Activated CD4-positive, alpha-beta T cell treated with anti-CD3 and anti-CD28 coated beads for 36 hours (primary cell): ENCODE results near the gene NACC1. TPM values are rescaled to one million over a fixed set of nuclear protein-coding genes. Genes with fewer than 3 reads are reported as not detected.
A peak's percentile ranks its signal among the peaks of the same experiment; 100 is the strongest.

Experiments used
- ATAC-seq: fragments of 200-7000 bp; cut with Tn5 transposase; one replicate; pipeline ENCODE4 v1.10.0; 2021; ENCODE audit warnings: mild to moderate bottlenecking, moderate library complexity
- CTCF ChIA-PET: fragments of 350-600 bp; sonication (Branson Sonifier 250); formaldehyde crosslinking; loops from one replicate; lab custom pipeline; 2021; ENCODE audit warnings: antibody characterized with exemption; lab: Charles Lee
- POLR2A ChIA-PET: fragments of 350-600 bp; sonication (Branson Sonifier 250); formaldehyde crosslinking; loops from one replicate; lab custom pipeline; 2021; ENCODE audit warnings: antibody characterized with exemption, inconsistent platforms; lab: Charles Lee
- DNase-seq: peaks from one replicate; pipeline ENCODE4 v3.0.0-alpha.2; 2020
- H3K27ac Mint-ChIP-seq: one replicate; pipeline ENCODE4 v1.8.0; 2021; ENCODE audit warnings: mixed read lengths
- H3K27me3 Mint-ChIP-seq: one replicate; pipeline ENCODE4 v1.8.0; 2021; ENCODE audit warnings: mixed read lengths
- H3K36me3 Mint-ChIP-seq: one replicate; pipeline ENCODE4 v1.8.0; 2021; ENCODE audit warnings: low read depth, mixed read lengths
- H3K4me1 Mint-ChIP-seq: one replicate; pipeline ENCODE4 v1.8.0; 2021; ENCODE audit warnings: mixed read lengths
- H3K4me3 Mint-ChIP-seq: one replicate; pipeline ENCODE4 v1.8.0; 2021; ENCODE audit warnings: mild to moderate bottlenecking, moderate library complexity, mixed read lengths
- H3K9me3 Mint-ChIP-seq: one replicate; pipeline ENCODE4 v1.8.0; 2021; ENCODE audit warnings: low read depth, mixed read lengths
- intact Hi-C, 2 experiments: fragments of 100-400 bp; cut with DNase I in 1 of 2; cut with micrococcal nuclease in 1 of 2; formaldehyde crosslinking; loops; one replicate each; pipeline versions ENCODE4 v1.14.2 to v1.15.1; 2022 to 2024; cut with DNase I, micrococcal nuclease
- total RNA-seq, 2 experiments: library from RNA; stranded (reverse); gene quantifications; one replicate each; pipeline ENCODE4 v1.2.3, GENCODE V29; 2021

Gene NACC1
- total RNA-seq, 2 experiments from 2014 or later: 77.5 to 84.5 TPM

DNA sequence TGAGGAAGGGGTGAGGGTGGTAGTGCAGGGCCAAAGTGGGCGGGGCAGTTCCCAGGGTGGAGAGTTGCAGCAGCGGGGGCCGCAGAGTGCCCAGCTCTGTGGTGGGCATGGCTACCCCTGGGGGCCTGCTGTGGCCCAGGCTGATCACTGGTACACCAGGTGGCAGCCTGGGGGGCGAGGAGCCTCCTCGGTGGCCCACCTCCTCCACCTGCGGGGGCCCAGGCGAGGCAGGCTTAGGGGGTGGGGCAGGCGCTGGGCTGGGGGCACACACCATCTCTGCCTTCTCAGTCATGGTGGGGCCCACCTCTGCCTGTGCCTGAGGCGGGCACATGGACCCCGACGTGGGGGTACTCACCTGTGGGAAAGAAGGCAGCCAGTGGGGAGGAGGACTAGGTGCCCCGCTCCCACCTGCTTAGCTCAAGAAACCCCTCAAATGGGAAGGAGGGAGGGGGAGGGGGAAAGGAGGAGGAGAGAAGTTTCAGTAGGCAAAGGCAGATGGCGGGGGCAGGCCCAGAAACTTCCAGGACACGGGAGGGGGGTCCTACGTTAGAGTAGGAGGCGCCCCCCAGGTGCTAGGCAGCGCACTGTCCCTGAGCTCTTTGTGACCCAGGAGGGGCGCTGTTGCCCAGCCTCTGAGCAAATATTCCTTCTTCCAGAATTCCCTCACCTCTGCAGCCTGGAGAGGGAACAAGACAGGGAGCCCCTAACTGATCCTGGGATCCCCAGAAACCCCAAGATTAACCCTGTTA is 17.0 kb upstream of the NACC1 start:
- H3K36me3 Mint-ChIP-seq: peaks cover 7% of the 10 kb centered on the region
- H3K4me3 Mint-ChIP-seq: peak overlapping the region; percentile 62
- peaks cover 52% of the 10 kb centered on the region for H3K4me1 Mint-ChIP-seq
- CTCF ChIA-PET: interaction anchor here (0.5 to 2.4 kb wide), 5 partner anchors 10 to 136 kb away, joined by 3 to 10 read pairs (median 4); no protein-coding TSS in a partner anchor
- peaks cover 24% of the 10 kb centered on the region for H3K27me3 Mint-ChIP-seq
- POLR2A ChIA-PET: interaction anchor here (0.6 to 0.9 kb wide), 3 partner anchors 63 to 782 kb away, joined by 3 to 5 read pairs (median 3); partner anchors contain the start of gene TRIR
- H3K9me3 Mint-ChIP-seq: no peaks in the 10 kb centered on the region
- peak overlapping the region; percentile 37 for H3K27ac Mint-ChIP-seq
- intact Hi-C loops: loop anchor here (1.0 to 5.0 kb wide), 3 partner anchors 16 to 161 kb away; partner anchors contain the start of gene TRMT1 (in 1 of the 2)
- no peak for DNase-seq
- ATAC-seq: no peak

GRCh38 chr19:13101590-13102415 is 16.3 kb upstream of the NACC1 start:
- DNase-seq: no peak
- Mint-ChIP-seq H3K36me3 (peaks cover 7% of the 10 kb centered on the region), H3K27ac (peak overlapping the region; percentile 37), H3K27me3 (peaks cover 17% of the 10 kb centered on the region), H3K4me1 (peaks cover 51% of the 10 kb centered on the region), H3K9me3 (no peaks in the 10 kb centered on the region), H3K4me3 (peak overlapping the region; percentile 62)
- CTCF ChIA-PET: interaction anchor here (0.6 to 2.4 kb wide), 3 partner anchors 9 to 136 kb away, joined by 3 to 10 read pairs (median 3); no protein-coding TSS in a partner anchor
- ATAC-seq: no peak
- POLR2A ChIA-PET: interaction anchor here (0.6 kb wide), 1 partner anchor 367 kb away, joined by 3 read pairs; the partner anchor contains the start of gene TRIR
- intact Hi-C loops: loop anchor here (2.0 to 5.0 kb wide), 2 partner anchors 15 to 160 kb away; partner anchors contain the start of gene TRMT1 (in 1 of the 2)

- POLR2A ChIA-PET: no interaction called here
- no peaks in the 10 kb centered on the region for H3K9me3 Mint-ChIP-seq
- CTCF ChIA-PET: interaction anchor here (0.6 kb wide), 1 partner anchor 72 kb away, joined by 3 read pairs; no protein-coding TSS in a partner anchor
These were observed 15.7 kb upstream of the NACC1 start for GRCh38 chr19:13102416-13102665.

GRCh38 chr19:13102666-13103580 is 15.1 kb upstream of the NACC1 start, which contains the start of gene LYL1:
LYL1 (minus strand) TSS chr19:13102858; CDS start chr19:13101171, 1,687 bp downstream.
- intact Hi-C loops: loop anchor here in 1 of 2 experiments (5.0 kb wide), 1 partner anchor 159 kb away; no protein-coding TSS in a partner anchor
- peaks cover 43% of the 10 kb centered on the region for H3K4me1 Mint-ChIP-seq
- H3K36me3 Mint-ChIP-seq: peaks cover 11% of the 10 kb centered on the region
- ChIA-PET CTCF (interaction anchor here (1.0 to 3.1 kb wide), 3 partner anchors 12 to 137 kb away, joined by 3 to 20 read pairs (median 18); no protein-coding TSS in a partner anchor), POLR2A (no interaction called here)
- H3K4me3 Mint-ChIP-seq: peak within 1 kb of the TSS; percentile 62
- peak within 1 kb of the TSS; percentile 37 for H3K27ac Mint-ChIP-seq
- peak; percentile 54 for DNase-seq
- peaks cover 9% of the 10 kb centered on the region for H3K27me3 Mint-ChIP-seq
- ATAC-seq: no peak
- no peaks in the 10 kb centered on the region for H3K9me3 Mint-ChIP-seq

More at GRCh38 chr19:13102416-13102665, 15.7 kb upstream of the NACC1 start:
- Mint-ChIP-seq H3K27me3 (peaks cover 13% of the 10 kb centered on the region), H3K4me1 (peaks cover 47% of the 10 kb centered on the region), H3K36me3 (peaks cover 8% of the 10 kb centered on the region), H3K4me3 (peak overlapping the region; percentile 62), H3K27ac (no peak overlapping the region)
- no peak for DNase-seq
- intact Hi-C loops: loop anchor here in 1 of 2 experiments (5.0 kb wide), 1 partner anchor 160 kb away; no protein-coding TSS in a partner anchor
- ATAC-seq: no peak

- Mint-ChIP-seq H3K27me3 (peaks cover 2% of the 10 kb centered on the region), H3K27ac (no peak overlapping the region), H3K4me1 (peaks cover 37% of the 10 kb centered on the region), H3K4me3 (peak overlapping the region; percentile 78), H3K36me3 (peaks cover 11% of the 10 kb centered on the region), H3K9me3 (no peaks in the 10 kb centered on the region)
- no peak for ATAC-seq
- POLR2A ChIA-PET: no interaction called here
- intact Hi-C loops: loop anchor here (1.0 to 5.0 kb wide), 5 partner anchors 13 to 159 kb away; partner anchors contain the start of genes IER2 (in 2 of the 2), STX10 (in 2 of the 2) and TRMT1 (in 1 of the 2)
- CTCF ChIA-PET: interaction anchor here (0.7 to 3.7 kb wide), 16 partner anchors 9 to 159 kb away, joined by 3 to 27 read pairs (median 5); partner anchors contain the start of gene NACC1
- DNase-seq: no peak
These were observed 14.3 kb upstream of the NACC1 start for GRCh38 chr19:13103581-13104359.

DNA sequence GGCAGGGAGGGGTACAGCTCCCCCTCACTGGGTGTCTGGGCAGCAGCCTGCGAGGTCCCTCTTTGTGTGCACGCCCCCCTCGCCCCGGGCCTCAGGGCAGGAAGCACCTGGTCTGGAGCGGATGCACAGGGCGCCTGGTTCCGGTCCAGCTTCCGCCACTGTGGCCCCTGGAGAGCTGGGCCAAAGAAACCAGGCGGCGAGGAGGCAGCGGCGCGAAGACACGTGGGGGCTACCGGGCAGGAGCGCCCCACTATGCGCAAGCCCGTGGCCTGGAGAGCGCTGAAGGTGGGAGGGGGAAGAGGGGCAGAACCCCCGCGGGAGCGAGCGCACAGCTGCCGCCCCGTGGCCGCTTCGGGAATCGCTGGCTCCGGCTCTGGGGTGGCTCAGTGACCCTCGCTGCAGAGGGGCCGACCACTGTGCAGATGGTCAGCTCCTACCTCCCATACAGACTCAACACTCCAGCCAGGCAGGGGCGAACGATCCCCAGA is 13.7 kb upstream of the NACC1 start:
- H3K4me1 Mint-ChIP-seq: peaks cover 34% of the 10 kb centered on the region
- H3K27me3 Mint-ChIP-seq: no peaks in the 10 kb centered on the region
- intact Hi-C loops: loop anchor here (1.0 to 5.0 kb wide), 5 partner anchors 12 to 158 kb away; partner anchors contain the start of genes IER2 (in 2 of the 2), STX10 (in 2 of the 2) and TRMT1 (in 1 of the 2)
- ChIA-PET CTCF (interaction anchor here (0.6 to 3.7 kb wide), 20 partner anchors 9 to 158 kb away, joined by 3 to 27 read pairs (median 5); partner anchors contain the start of gene NACC1), POLR2A (no interaction called here)
- peaks cover 14% of the 10 kb centered on the region for H3K36me3 Mint-ChIP-seq
- H3K4me3 Mint-ChIP-seq: peak overlapping the region; percentile 78
- H3K9me3 Mint-ChIP-seq: no peaks in the 10 kb centered on the region
- peak; percentile 84 for DNase-seq
- ATAC-seq: peak; percentile 48
- H3K27ac Mint-ChIP-seq: peak overlapping the region; percentile 90

GRCh38 chr19:13104848-13105711 is 13.0 kb upstream of the NACC1 start:
- Mint-ChIP-seq H3K36me3 (peaks cover 15% of the 10 kb centered on the region), H3K4me3 (peak overlapping the region; percentile 78), H3K27ac (peak overlapping the region; percentile 90), H3K27me3 (no peaks in the 10 kb centered on the region), H3K4me1 (peaks cover 27% of the 10 kb centered on the region), H3K9me3 (no peaks in the 10 kb centered on the region)
- POLR2A ChIA-PET: no interaction called here
- peak; percentile 23 for ATAC-seq
- CTCF ChIA-PET: interaction anchor here (0.6 to 3.7 kb wide), 20 partner anchors 10 to 158 kb away, joined by 3 to 27 read pairs (median 5); partner anchors contain the start of gene NACC1
- intact Hi-C loops: loop anchor here (1.0 to 5.0 kb wide), 5 partner anchors 11 to 157 kb away; partner anchors contain the start of genes IER2 (in 2 of the 2), STX10 (in 2 of the 2) and TRMT1 (in 1 of the 2)
- peak; percentile 50 for DNase-seq

DNA sequence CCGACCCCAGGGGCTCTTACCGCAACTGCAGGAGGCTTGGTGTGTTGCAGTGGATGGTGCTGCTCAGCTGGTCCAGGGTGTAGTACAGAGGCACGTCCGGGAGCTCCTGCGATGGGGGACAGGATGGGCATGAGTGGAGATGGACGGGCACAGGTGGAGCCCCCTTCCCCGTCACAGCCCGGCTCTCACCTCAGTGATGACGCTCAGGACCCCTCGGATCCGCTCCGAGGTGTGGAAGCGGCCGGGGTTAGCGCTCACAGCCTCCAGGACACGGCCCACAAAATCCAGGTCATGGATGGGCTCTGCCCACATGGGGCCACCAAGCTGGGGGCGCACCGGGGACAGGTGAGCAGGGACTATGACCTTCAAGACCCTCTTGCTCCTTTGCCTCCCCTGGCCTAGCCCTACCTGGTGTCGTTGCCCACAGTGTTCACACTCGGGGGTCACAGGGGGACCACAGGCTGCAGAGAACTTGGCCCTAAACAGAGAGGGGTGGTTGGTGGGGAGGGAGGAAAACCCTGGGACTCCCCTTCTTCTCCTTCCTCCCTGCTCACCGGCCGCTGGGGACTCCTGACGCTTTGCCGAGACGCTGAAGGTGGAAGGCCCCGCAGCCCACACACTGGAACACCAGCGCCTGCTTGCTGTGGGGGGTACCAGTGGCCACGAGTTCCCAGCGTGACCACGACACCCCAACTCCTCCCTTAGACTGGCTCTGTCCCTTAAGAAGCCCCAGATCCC is 8.5 kb upstream of the NACC1 start:
- Mint-ChIP-seq H3K4me1 (peaks cover 5% of the 10 kb centered on the region), H3K9me3 (no peaks in the 10 kb centered on the region), H3K27ac (no peak overlapping the region), H3K36me3 (peaks cover 22% of the 10 kb centered on the region), H3K4me3 (no peak overlapping the region), H3K27me3 (no peaks in the 10 kb centered on the region)
- intact Hi-C loops: no loop called here
- CTCF ChIA-PET: no interaction called here
- no peak for ATAC-seq
- POLR2A ChIA-PET: no interaction called here
- DNase-seq: no peak
